GM12878 (cell line): Measurements from ENCODE around the gene POR. TPM values are rescaled to one million over a fixed set of nuclear protein-coding genes. Genes with fewer than 3 reads are reported as not detected.

Experiments used
- ATAC-seq: fragments of 200-7000 bp; cut with Tn5 transposase; 3 replicates; pipeline ENCODE4 v1.9.1; 2020; ENCODE audit warnings: mild to moderate bottlenecking, moderate library complexity
- BruUV-seq: library from RNA; stranded (reverse); fragments of 400-500 nt; replicated peaks from 2 replicates; lab custom pipeline; 2021; lab: Mats Ljungman, UMichigan
- CTCF ChIA-PET: fragments of 300-600 bp; sonication (Branson Sonifier 250); formaldehyde crosslinking; extraction: SDS; loops from one replicate; lab custom pipeline; 2021; ENCODE audit warnings: inconsistent platforms; lab: Yijun Ruan, JAX
- POLR2A ChIA-PET: fragments of 350-600 bp; formaldehyde crosslinking; extraction: SDS; loops from one replicate; lab custom pipeline; 2021; ENCODE audit warnings: inconsistent platforms; lab: Charles Lee
- RAD21 ChIA-PET: fragments of 300-600 bp; sonication (Branson Sonifier 250); formaldehyde crosslinking; loops from one replicate; lab custom pipeline; 2023; ENCODE audit warnings: antibody characterized with exemption; ENCODE audit not compliant: unreplicated experiment; lab: Charles Lee
- SMC1A ChIA-PET: fragments of 300-600 bp; sonication (Branson Sonifier 250); formaldehyde crosslinking; loops from one replicate; lab custom pipeline; 2023; ENCODE audit not compliant: unreplicated experiment, uncharacterized antibody; lab: Charles Lee
- DNase-seq: peaks from one replicate; pipeline ENCODE4 v3.0.0-alpha.2; 2011; ENCODE audit warnings: low read depth, low spot score
- FAIRE-seq: peaks from 3 replicates; lab custom pipeline; 2011; peaks lifted over from hg19 to GRCh38; lab: Jason Lieb, UNC
- H2AFZ ChIP-seq: 2 replicates; pipeline ENCODE4 v1.6.0; 2011; ENCODE audit warnings: low read depth, low read length, control low read depth; ENCODE audit not compliant: control insufficient read depth
- H3K27ac ChIP-seq: 2 replicates; pipeline ENCODE4 v1.5.1; 2011; ENCODE audit warnings: control low read depth; ENCODE audit not compliant: control insufficient read depth, insufficient read depth
- H3K27me3 ChIP-seq, 2 experiments: replicated peaks in 1 of 2; 2 replicates each; pipeline versions ENCODE4 v1.6.0 to v1.6.1; 2011; ENCODE audit warnings: low read length in 1 of 2; ENCODE audit not compliant: control insufficient read depth in 2 of 2, insufficient read depth in 2 of 2
- H3K36me3 ChIP-seq, 2 experiments: 2 replicates each; pipeline ENCODE4 v1.5.1; 2011; ENCODE audit warnings: low read length in 1 of 2; ENCODE audit not compliant: control insufficient read depth in 2 of 2, insufficient read depth in 2 of 2
- H3K4me1 ChIP-seq: 2 replicates; pipeline ENCODE4 v1.6.1; 2011; ENCODE audit warnings: mild to moderate bottlenecking, low read length, moderate library complexity, mixed read lengths; ENCODE audit not compliant: control insufficient read depth, insufficient read depth
- H3K4me2 ChIP-seq: 2 replicates; pipeline ENCODE4 v1.6.0; 2011; ENCODE audit warnings: control low read depth; ENCODE audit not compliant: control insufficient read depth, insufficient read depth
- H3K4me3 ChIP-seq: fragments of 200-600 bp; sonication (generic); 2 replicates; pipeline ENCODE4 v1.5.1; 2016
- H3K79me2 ChIP-seq: 2 replicates; pipeline ENCODE4 v1.6.0; 2011; ENCODE audit warnings: low read length; ENCODE audit not compliant: control insufficient read depth, insufficient read depth
- H3K9ac ChIP-seq: 2 replicates; pipeline ENCODE4 v1.8.0; 2011; ENCODE audit warnings: low read length, control low read depth, mixed read lengths; ENCODE audit not compliant: control insufficient read depth, insufficient read depth
- H3K9me3 ChIP-seq: replicated peaks from 3 replicates; pipeline ENCODE4 v1.5.1; 2011; ENCODE audit warnings: mild to moderate bottlenecking, low read length; ENCODE audit not compliant: control insufficient read depth, insufficient read depth
- H4K20me1 ChIP-seq: 2 replicates; pipeline ENCODE4 v1.6.0; 2011; ENCODE audit not compliant: control insufficient read depth, insufficient read depth
- BRCA1 ChIP-seq: IDR thresholded peaks from 2 replicates; pipeline ENCODE4 v1.6.1; 2011; ENCODE audit warnings: low read depth, low read length, improper control_type of control experiment
- CREB1 ChIP-seq: IDR thresholded peaks from 2 replicates; pipeline ENCODE4 v1.6.1; 2012; ENCODE audit warnings: low read depth, mild to moderate bottlenecking, inconsistent platforms
- CREM ChIP-seq: IDR thresholded peaks from 2 replicates; pipeline ENCODE4 v1.6.1; 2014; ENCODE audit warnings: antibody characterized with exemption, low read depth
- ESRRA ChIP-seq: IDR thresholded peaks from 2 replicates; pipeline ENCODE4 v1.6.1; 2012; ENCODE audit warnings: mild to moderate bottlenecking, low read length, improper control_type of control experiment
- GABPA ChIP-seq: IDR thresholded peaks from 2 replicates; pipeline ENCODE4 v1.6.1; 2014; ENCODE audit warnings: antibody characterized with exemption, low read depth, mild to moderate bottlenecking, inconsistent platforms
- KLF5 ChIP-seq: fragments of 450-650 bp; IDR thresholded peaks from 2 replicates; pipeline ENCODE4 v1.6.1; 2014; ENCODE audit warnings: mild to moderate bottlenecking; ENCODE audit not compliant: partially characterized antibody
- MTA2 ChIP-seq: fragments of 450-650 bp; IDR thresholded peaks from 2 replicates; pipeline ENCODE4 v1.6.1; 2016; ENCODE audit warnings: low read depth, mild to moderate bottlenecking, moderate library complexity
- NFXL1 ChIP-seq: fragments of 450-650 bp; IDR thresholded peaks from 2 replicates; pipeline ENCODE4 v1.6.1; 2017; ENCODE audit warnings: antibody characterized with exemption, mild to moderate bottlenecking, borderline replicate concordance
- RAD51 ChIP-seq: fragments of 450-650 bp; IDR thresholded peaks from 2 replicates; pipeline ENCODE4 v1.6.1; 2016; ENCODE audit warnings: moderate library complexity, mild to moderate bottlenecking, inconsistent platforms
- SREBF1 ChIP-seq: IDR thresholded peaks from 2 replicates; pipeline ENCODE4 v1.6.1; 2012; ENCODE audit warnings: mild to moderate bottlenecking, low read length
- STAT3 ChIP-seq: IDR thresholded peaks from 2 replicates; pipeline ENCODE4 v1.6.1; 2011; ENCODE audit warnings: low read depth, low read length, improper control_type of control experiment
- ZNF217 ChIP-seq: fragments of 450-650 bp; IDR thresholded peaks from 2 replicates; pipeline ENCODE4 v1.6.1; 2017; ENCODE audit warnings: antibody characterized with exemption, mild to moderate bottlenecking
- ZNF622 ChIP-seq: fragments of 450-650 bp; IDR thresholded peaks from 2 replicates; pipeline ENCODE4 v1.6.1; 2017; ENCODE audit warnings: mild to moderate bottlenecking, inconsistent platforms
- WGBS: methylation state at CpG from one replicate; pipeline ENCODE4 v1.1.6; 2016; ENCODE audit warnings: low lambda C conversion rate; ENCODE audit not compliant: insufficient replicate concordance, insufficient coverage; ENCODE audit errors: missing lambda C conversion rate; 5-methylcytosine and 5-hydroxymethylcytosine counted together
- in situ Hi-C: fragments of 300-500 bp; cut with MboI; formaldehyde crosslinking; loops from 9 replicates; pipeline ENCODE4 v1.14.3; 2018; ENCODE audit warnings: mixed read lengths
- intact Hi-C: fragments of 100-400 bp; cut with micrococcal nuclease; formaldehyde crosslinking; loops from one replicate; pipeline ENCODE4 v1.14.2; 2022; ENCODE audit not compliant: unreplicated experiment
- polyA plus RNA-seq, 11 experiments: library from polyadenylated mRNA; depleted of rRNA in 4 of 11; unstranded in 6 of 11; stranded (reverse) in 5 of 11; fragments of >200 nt; fragmentation: Nextera tagmentation in 4 of 11; fragmentation: Illumina TruSeq in 1 of 11; extraction: Ambion mirVana in 4 of 11; extraction: Trizol in 1 of 11; gene quantifications; 1 replicate in 1 of 11; 2 replicates in 10 of 11; pipeline versions ENCODE4 v1.2.1 to v1.2.3, GENCODE V29; 2011 to 2016; ENCODE audit warnings: inconsistent platforms in 2 of 11, missing spikeins in 2 of 11, low read depth in 1 of 11
- total RNA-seq, 4 experiments: library from RNA; depleted of rRNA in 3 of 4; stranded (reverse); fragments of >200 nt in 3 of 4; fragmentation: Illumina TruSeq in 1 of 4; extraction: Trizol in 1 of 4; gene quantifications; 2 replicates each; pipeline versions ENCODE4 v1.2.1 to v1.2.3, GENCODE V29; 2013 to 2021

The POR gene
- total and polyA plus RNA-seq, 10 of the 15 experiments (the other 5 are each of a cell fraction or from before 2014, with no cell fraction given) = 2.2 to 75.8 (median 35.9) TPM

DNA sequence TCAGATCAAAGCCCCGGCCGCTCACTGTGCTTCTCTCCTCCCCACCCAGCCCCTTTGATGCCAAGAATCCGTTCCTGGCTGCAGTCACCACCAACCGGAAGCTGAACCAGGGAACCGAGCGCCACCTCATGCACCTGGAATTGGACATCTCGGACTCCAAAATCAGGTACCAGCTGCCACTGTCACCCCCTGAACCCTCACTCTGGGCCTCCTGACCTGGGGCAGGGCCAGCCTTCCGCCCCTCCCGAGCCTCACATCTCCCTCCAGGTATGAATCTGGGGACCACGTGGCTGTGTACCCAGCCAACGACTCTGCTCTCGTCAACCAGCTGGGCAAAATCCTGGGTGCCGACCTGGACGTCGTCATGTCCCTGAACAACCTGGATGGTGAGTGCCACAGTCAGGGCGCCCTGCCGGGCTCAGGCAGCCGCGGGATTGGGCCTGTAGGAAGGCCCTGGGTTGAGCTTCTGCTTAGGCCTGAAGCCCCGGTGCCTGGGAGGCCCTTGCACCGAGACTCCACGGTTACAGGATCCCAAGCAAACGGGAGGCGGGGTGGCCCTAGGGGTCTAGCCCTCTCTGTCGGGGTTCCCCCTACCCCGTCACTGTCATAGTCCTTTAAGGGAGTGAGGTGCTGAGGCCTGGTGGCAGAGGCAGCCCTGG is 68.6 kb downstream of the POR start:
- no peak for ATAC-seq
- Histone ChIP-seq H3K4me2 (no peak overlapping the region), H3K4me1 (no peaks in the 10 kb centered on the region), H3K79me2 (no peaks in the 10 kb centered on the region), H2AFZ (no peak overlapping the region), H3K4me3 (no peak overlapping the region), H3K36me3 (peaks cover 3 to 34% of the 10 kb centered on the region in 2 experiments; a peak in 3 of 4 replicates), H3K27me3 (no peaks in the 10 kb centered on the region), H3K9ac (no peak overlapping the region), H4K20me1 (no peaks in the 10 kb centered on the region), H3K27ac (no peak overlapping the region), H3K9me3 (no peaks in the 10 kb centered on the region)
- WGBS = 97% methylated on average over 24 of the region's 26 CpGs
- no peak for TF ChIP-seq BRCA1
- no peak for TF ChIP-seq KLF5
- no peak for TF ChIP-seq STAT3
- no peak for TF ChIP-seq ZNF217
- TF ChIP-seq SREBF1 = no peak
- no peak for TF ChIP-seq CREM
- no peak for TF ChIP-seq ZNF622
- no peak for TF ChIP-seq RAD51
- no peak for TF ChIP-seq MTA2
- TF ChIP-seq NFXL1 = no peak
- no peak for TF ChIP-seq ESRRA
- no peak for TF ChIP-seq GABPA
- TF ChIP-seq CREB1 = no peak
- in situ Hi-C loops = no loop called here
- ChIA-PET POLR2A (no interaction called here), RAD21 (no interaction called here), SMC1A (interaction anchor here (0.6 kb wide), 1 partner anchor 68 kb away, joined by 3 read pairs; no protein-coding TSS in a partner anchor), CTCF (no interaction called here)
- no peak for DNase-seq
- BruUV-seq = no TSS peak
- intact Hi-C loops = no loop called here
- FAIRE-seq = no peak
